Measurements from ENCODE around the gene TIAM1.

- no peak for TF ChIP-seq POLR2A (IDR thresholded peaks at IDR 0.05)
- TF ChIP-seq, protein P1, sequence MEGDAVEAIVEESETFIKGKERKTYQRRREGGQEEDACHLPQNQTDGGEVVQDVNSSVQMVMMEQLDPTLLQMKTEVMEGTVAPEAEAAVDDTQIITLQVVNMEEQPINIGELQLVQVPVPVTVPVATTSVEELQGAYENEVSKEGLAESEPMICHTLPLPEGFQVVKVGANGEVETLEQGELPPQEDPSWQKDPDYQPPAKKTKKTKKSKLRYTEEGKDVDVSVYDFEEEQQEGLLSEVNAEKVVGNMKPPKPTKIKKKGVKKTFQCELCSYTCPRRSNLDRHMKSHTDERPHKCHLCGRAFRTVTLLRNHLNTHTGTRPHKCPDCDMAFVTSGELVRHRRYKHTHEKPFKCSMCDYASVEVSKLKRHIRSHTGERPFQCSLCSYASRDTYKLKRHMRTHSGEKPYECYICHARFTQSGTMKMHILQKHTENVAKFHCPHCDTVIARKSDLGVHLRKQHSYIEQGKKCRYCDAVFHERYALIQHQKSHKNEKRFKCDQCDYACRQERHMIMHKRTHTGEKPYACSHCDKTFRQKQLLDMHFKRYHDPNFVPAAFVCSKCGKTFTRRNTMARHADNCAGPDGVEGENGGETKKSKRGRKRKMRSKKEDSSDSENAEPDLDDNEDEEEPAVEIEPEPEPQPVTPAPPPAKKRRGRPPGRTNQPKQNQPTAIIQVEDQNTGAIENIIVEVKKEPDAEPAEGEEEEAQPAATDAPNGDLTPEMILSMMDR (IDR thresholded peaks at IDR 0.05) = no peak
These were observed 24.3 kb upstream of the TIAM1 start for GRCh38 chr21:31368361-31368760.

All from stomach (tissue), 4 donors.